Activated CD4-positive, alpha-beta T cell treated with anti-CD3 and anti-CD28 coated beads, Interleukin-2, amount 50 U/mL, for 1 hour (primary cell): ENCODE results near the gene IL11.
"Not testable (repeated sequence)": the region's sequence is repeated elsewhere in the genome, so short reads cannot be mapped to it uniquely, and the experiment has no call there.

Source experiments
- DNase-seq: peaks from one replicate; pipeline ENCODE4 v3.0.0-alpha.2; 2020

IL11 gene

DNA sequence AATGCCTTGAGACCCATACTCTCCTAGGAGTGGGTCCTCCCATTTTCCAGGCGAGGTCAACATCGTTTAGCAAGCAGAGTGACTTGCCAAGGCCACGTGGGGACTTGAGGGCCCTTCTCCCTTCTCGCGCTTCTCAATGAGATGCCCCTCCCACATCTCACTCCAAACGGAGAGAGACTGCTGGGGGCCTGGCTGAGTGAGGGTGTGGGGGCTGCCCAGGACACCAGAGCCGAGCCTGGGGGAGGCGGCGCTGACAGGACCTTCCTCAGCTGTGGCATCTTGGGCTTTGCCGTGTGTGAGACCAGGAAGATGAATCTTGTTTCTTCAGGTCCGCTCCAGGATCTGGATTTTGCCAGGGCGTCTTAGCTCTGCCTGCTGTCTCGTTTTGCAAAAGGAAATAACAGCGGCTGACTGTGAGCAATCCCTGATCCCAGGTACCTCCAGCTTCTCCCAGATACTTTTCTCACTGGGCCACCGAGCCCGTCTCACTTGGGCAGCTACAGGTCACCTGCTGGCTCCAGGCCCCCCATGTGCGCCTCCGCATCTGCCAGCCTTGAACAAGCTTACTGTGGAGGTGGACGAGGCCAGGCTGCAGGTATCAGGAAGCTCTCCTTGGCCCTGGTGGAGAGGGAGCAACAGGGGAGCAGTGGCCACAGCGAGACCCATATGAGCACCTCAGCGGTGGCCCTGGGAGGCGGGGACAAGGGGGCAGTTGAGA, 21.8 kb downstream of the IL11 start:
- DNase-seq, result no peak

DNA sequence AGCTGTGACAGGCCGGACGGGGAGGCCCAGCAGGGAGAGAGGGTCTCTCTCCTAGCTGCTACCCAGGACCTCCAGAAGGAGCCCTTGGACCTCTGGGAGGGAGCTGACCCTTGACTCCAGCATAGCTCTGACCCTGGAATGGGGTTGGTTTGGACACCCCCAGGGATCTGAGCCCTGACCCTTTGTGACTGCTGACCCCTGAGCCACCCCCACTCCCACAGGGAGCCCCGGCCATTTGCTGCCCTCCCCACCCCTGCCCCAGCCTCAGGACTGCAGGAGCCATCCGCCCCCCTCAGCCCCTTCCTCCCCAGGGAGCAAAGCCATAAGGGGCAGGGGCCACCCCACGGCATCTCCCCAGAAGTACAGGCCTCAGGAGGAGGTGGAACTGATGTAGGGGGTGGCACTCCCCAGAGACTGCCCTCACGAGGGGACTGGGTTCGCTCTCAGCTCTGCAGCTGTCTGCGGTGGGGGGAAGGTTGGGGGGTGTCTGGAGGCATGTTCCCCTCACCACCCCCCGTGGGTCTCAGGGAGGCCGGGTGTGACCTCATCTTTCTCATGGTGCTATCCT, 22.7 kb downstream of the IL11 start:
- DNase-seq, result no peak

DNA sequence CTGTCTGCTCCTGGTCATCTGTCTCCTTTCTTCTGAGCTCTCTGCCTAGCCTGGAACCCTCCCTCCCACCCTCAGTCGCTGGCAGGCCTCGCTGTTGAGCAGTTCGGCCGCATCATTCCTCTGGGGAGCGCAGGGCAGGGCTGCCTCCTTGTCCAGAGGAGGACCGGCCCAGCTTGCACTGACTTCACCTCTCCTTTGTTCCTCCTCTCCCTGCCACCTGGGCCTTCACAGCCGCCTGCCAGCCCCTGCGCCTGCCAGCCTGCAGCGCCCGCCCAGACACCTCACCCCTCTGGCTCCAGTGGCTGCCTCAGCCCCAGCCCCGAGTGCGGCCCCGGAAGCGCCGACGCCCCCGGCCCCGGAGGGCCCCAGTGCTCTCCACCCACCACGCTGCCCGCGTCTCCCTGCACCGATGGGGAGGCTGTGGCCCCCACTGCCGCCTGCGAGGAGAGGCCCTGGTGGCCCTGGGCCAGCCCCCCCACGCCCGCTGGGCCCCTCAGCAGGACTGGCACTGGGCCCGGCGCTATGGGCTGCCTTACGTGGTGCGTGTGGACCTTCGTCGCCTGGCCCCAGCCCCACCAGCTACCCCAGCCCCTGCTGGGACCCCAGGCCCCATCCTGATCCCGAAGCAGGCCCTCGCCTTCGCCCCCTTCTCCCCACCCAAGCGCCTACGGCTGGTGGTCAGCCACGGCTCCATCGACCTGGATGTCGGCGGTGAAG, 23.4 kb downstream of the IL11 start:
- no peak for DNase-seq

DNA sequence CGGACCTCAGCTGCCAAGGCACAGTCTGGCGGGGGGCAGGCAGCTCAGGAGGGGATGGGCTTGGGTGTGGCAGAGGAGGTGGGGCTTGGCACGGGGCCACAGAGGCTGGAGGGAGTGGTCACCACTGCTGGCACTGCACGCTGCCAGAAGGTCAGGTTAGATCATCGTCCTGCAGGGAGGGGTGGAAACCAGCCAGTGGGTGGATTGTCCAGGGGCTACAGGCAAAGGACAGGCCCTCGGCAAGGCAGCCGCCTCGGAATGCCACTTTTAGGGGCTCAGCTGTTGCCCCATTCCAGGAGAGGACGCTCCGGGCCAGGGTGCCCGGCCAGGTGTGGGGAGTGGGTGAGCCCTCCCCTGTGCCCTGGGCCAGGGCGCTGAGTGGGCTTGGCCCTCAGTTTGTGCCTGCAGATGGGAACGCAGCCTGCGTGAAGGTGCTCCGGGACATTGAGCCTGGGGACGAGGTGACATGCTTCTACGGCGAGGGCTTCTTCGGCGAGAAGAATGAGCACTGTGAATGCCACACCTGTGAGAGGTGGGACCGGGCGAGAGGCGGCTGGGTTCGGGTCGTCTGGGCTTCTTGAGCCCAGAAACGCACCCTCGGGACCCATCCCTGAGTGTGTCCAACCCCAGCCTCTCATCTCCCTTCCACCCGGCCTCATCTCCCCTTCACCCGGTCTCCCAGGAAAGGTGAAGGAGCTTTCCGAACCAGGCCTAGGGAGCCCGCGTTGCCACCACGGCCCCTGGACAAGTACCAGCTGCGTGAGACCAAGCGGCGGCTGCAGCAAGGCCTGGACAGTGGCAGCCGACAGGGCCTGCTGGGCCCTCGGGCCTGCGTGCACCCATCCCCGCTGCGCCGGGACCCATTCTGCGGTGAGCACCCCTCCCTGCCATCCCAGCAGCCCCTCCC, 24.2 kb downstream of the IL11 start:
- no peak for DNase-seq

DNA sequence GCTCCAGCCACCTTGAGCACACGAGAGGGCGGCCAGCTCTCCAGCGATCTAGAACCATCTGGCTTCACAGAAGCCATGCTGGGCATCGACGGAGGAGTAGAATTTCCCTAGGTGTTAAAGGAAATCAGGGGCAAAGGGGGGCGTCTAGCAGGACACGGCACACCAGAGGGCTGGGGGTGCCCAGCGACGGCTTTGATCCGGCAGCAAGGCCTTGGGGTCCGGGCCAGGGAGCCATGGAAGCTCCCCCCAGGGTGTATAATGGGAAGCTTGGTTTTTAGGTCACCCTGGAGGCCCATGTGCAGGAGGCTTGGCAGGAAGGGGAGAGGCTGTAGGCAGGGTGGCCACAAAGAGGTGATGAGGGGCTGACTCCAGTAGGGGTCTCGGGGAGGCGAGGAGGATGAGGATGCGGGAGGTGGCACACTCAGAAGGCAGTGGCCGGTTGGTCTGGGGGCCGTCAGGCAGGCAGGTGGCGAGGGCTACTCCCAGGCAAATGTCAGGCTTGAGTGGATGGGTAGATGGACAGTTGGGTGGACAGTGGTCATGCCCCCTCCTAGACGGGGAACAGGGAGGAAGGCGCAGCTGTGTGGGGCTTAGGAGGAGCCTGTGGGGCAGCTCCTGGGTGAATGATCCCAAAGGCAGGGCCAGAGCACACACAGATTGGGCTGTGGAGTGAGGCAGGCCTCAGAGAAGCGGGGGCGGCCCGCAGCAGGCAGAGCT, 25.0 kb downstream of the IL11 start:
- no peak for DNase-seq

DNA sequence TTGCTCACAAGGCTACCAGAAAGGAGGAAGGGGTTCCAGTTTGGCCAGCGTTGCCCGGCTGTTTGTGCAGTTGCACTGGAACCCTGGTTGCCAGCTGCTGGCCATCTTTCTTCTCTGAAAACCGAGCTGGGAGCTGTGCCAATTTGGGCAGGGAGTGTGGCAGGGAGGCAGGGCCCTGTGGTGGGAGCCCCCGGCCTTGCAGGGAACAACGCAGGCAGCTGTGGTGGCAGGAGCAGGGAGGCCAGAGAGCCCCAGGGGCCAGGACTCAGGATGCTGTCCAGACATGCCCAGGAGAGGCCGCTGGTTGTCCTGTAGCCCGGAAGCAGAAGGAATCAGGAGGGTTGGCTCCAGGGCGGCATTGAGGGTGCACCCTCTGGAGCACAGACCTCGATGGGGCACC, 25.8 kb downstream of the IL11 start:
- no peak for DNase-seq

DNA sequence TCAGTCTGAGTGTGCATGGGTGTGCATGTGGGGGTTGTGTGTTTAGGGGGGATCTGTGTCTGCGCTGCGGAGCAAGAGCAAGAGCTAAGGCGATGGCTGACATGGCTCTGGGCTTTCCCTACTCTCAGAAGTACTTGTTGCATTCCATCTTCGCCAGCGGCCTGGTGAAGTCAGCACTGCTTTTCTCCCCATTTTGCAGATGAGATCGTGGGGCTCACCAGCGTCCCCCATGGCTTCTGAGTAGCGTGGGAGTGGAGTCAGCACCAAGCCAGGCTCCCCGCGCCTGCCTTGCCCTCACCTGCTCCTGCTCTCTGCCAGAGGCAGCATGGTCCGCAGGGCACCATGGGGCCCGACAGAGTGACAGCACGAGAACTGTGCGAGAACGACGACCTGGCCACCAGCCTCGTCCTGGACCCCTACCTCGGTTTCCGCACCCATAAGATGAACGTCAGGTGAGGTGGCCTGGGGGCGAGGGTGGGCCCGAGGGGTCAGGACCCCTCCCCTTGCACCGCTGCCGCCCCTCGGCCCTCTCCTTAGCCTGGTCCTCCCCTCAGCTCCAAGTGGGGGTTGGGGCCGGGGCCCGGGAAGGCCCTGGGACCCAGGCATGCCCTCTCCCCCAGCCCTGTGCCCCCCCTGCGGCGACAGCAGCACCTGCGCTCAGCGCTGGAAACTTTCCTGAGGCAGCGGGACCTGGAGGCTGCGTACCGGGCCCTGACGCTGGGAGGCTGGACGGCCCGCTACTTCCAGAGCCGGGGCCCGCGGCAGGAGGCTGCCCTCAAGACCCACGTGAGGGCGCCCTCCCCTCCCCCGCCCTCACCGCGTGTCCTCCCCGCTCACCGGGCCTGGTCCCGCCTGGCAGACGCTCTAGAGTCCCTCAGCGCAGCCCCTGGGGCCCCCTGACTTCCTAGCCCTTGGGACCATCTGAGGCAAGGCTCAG, 28.4 kb downstream of the IL11 start:
- DNase-seq, result no peak

DNA sequence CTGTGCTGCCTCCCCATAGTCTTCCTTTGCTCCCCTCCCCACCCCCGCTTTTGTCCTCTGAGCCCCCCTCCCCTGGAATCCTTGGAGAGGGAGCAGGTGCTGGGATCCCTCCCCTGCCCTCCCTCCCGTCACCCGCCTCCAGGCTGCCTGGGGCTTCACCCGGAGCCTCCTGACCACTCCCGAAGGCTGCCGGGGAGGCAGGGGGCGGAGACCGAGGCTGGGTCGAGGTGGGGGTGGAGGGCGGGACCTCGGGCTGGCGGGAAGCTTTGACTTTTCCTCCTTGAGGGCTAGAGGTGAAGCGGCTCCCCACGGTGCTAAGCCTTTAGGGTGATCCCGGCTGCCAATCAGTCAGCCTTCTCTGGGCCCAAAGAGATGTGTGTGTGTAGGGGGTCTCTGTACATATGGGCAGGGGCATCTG, 29.1 kb downstream of the IL11 start:
- peak; percentile 37 for DNase-seq

DNA sequence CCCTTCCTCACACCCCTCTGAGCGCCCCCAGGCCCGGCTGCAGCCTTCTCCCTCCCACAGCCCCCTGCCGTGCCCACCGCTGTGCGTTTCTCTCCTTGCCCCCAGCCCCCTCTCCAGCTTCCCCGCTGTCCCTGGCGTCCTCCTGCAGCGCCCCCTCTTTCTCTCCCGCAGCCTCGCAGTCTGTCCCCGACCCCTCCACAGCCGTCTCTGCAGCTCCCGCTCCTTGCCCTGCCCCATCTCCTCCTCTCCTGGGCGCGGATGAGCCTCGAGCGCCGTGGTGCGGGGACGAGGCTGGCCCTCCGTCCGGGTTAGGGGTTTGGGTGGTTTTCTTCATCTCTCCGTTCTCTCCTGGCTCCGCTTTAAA, 29.5 kb downstream of the IL11 start:
- no peak for DNase-seq

DNA sequence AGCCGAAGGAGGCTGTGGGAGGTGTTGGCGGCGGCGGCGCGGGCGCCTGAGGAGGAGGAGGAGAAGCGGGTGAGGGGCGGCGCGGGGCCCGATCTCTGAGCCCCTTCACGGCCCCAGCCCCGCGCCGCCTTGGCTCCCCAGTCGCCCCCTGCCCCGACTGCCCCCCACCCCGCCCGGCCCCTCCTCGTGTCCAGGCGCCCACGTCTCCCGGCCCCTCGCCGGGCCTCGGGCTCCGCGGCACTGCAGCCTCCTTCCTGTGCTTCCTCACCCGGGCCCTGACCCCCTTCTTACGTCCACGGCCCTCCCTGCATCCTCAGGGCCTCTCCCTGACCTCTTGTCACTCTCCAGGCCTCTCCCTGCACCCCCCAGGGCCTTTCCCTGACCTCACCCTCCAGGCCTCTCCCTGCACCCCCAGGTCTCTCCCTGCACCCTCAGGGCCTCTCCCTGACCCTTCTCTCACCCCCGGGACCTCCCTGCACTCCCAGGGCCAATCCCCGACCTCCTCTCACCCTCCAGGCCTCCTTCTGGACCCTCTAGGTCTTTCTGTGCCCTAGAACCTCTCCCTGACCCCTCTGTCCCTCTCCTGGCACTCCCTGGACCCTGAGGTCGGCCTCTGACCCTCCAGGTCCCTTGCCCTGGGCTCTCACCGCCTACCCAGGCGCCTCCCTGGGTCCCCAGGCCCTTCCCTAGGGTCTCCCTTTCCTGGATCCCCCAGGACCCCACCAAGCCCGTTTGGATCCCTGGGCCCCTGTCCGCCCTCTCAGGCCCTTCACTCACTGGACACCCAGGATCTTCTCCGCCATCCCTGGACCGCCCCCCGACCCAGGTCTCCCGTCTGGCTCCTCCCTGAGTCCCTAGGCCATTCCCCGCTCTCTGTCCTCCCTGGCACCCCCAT, 30.1 kb downstream of the IL11 start:
- no peak for DNase-seq

DNA sequence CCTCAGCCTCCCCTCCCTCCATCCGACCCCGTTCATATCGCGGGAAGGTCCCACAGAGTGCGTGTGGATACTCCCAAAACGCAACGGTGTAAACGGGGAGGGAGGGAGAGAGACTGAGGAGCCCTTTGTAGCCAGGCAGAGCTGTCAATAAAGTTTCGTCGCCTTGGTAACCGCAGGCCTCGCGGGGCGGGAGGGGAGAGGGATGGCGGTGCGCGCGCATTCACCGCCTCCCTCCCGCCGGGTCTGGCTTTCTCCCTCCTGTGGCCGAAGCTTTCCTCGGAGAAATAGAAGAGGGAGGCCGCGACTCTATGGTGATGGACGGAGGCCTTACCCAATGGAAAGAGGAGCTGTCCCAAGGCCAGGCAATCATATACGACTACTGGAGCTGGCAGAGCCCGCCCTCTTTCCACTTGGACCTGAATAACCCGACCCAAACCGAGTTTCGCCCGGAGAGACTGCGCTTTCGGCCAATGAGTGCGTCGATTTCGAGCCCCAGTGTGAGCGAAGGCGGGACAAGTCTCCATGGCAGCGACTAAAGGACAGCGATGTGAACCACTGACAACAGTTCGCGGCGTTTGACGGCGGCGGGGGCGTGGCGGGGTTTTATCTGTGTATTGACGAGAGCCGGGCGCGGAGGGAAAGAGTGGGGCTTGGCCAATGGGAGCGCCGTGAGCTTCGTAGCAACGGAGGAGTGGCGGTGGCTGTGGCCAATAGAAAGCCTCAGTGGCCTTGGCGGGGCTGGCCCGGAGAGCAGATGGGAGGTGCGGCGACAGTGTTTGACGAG, 31.0 kb downstream of the IL11 start, which contains the start of gene KMT5C:
KMT5C (plus strand) TSS at position 772 of the 784 bp plus-strand sequence. CDS start 2,061 bp downstream, outside the sequence.
- DNase-seq, result peak; percentile 100

DNA sequence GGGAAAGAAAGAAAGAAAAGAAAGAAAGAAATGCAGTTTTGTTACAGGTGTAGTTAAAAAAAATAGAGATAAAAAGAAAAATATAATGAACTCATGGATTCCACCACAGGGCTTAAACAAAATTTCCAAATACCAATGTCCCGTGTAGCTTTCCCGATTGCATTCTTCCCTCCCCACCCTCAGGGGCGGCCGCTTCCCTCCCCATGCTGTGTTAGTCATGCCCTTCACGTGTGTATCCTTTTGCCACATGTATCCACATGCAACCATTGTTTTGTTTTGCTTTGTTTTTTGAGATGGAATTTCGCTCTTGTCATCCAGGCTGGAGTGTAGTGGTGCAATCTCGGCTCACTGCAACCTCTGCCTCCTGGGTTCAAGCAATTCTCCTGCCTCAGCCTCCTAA, 34.2 kb downstream of the IL11 start:
- no peak for DNase-seq

DNA sequence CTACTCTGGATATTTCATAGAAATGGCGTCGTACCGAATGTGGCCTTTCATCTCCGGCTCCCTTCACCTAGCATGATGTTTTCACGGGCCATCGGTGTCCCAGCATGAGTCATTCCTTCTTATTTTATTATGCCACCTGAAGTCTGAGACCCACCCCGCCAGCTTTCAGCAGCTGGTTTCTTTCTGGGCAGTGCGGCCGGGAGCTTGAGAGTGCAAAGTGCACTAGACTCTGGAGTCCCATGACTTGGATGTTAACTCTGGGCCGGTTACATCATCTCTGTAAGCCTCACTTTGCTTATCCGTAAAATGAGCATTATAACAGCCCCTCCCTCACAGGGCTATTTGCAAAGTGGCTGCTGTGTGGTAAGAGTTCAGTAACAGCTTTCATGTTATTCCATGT, 36.4 kb downstream of the IL11 start:
- no peak for DNase-seq

DNA sequence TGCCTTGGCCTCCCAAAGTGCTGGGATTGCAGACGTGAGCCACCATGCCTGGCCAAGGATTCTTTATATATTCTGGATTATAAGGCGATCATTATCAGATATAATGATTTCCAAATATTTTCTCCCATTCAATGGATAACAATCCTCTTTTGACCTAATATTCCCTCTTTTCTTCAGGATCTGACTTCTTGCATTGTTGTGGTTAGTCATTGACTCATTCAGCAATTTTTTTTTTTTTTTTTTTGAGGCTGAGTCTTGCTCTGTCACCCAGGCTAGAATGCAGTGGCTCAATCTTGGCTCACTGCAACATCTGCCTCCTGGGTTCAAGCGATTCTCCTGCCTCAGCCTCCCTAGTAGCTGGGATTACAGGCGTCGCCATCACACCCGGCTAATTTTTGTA, 40.5 kb downstream of the IL11 start:
- DNase-seq, result not testable (repeated sequence)

DNA sequence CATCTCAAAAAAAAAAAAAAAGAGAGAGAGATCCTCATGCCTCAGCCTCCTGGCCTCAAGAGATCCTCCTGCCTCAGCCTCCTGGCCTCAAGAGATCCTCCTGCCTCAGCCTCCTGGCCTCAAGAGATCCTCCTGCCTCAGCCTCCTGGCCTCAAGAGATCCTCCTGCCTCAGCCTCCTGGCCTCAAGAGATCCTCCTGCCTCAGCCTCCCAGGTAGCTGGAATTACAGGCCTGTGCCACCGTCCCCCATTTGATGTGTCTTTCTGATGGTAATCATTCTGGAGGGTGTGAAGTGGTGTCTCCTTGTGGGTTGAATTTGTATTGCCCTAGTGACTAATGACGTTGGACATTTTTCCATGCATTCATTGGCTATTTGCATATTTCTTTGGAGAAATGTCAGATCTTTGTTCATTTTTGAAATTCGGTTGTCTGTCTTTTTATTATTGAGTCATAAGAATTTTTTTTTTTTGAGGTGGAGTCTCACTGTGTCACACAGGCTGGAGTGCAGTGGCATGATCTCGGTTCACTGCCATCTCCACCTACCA, 41.4 kb downstream of the IL11 start:
- DNase-seq, result not testable (repeated sequence)

DNA sequence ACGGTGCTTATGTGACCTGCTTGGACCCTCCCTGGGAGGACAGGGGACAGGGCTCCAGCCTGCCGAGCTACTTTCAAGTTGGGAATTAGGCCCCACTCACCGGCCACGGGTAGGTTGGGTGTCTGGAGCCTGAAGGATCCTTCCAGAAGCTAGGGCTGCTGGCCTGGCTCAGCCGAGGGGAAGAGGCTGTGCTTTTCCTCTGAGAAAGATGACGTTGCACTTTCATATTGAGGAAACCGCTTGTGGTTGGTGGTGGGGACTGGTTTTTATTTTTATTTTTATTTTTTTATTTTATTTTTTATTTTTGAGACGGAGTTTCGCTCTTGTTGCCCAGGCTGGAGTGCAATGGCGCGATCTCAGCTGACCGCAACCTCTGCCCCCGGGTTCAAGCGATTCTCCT, 45.1 kb downstream of the IL11 start, which contains the start of gene TMEM150B:
TMEM150B (minus strand) TSS at position 170 of the 400 bp plus-strand sequence. CDS start 4,305 bp downstream, outside the sequence.
- no peak for DNase-seq

DNA sequence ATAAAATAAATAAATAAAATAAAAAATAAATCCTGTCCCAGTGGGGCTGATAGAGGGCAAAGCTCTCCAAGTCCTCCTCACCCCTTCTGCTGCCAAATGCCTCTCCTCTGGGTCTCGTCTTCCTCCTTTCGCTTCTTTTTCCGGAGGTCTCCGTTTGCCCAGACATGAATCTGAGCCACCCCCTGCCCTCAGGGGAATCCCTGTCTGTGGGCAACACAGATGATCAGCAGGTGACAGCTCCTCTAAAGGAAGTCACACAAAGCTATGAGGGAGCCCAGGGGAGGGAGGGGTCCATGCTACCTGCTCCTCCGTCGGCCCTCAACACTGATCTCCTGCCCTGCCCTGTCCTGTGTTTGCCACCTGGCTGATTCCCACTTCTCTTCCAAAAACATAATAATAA, 45.6 kb downstream of the IL11 start:
- DNase-seq, result no peak

DNA sequence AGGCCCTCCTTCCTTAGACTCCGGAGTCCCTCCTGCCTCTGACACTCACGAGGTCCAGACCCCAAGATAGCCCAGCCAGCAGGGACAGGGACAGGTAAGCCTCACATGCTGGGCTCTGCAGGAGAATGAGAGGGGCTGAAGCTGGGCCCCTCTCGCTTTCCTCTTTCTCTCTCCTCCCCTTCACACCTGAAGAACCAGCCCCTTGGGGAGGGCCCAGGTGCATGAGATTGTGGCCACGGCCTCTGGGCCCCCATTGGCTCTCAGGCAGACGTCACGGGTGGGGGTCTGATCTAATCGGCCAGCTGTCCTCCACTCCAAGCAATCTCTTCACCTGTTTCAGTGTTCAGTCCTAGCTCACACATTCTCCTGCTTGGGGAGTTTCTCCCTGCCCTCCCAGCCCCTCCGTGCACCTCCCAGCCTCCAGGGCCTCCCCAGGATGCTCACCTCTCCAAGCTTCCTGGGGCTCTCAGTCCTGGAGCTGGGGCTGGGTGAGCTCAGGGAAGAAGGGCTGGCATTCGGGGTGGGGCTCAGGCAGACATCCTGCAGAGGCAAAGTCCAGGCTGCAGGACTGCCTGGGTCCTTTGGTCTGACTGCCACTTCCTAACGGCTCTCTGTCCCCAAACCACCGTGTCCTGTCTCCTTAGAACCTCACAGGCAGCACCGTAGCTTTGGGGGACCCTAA, 47.9 kb downstream of the IL11 start:
- no peak for DNase-seq
